ENCODE data around the gene FAM174C. TPM values are rescaled to one million over a fixed set of nuclear protein-coding genes. Genes with fewer than 3 reads are reported as not detected.
A peak's percentile ranks its signal among the peaks of the same experiment; 100 is the strongest.

The FAM174C gene
- total and polyA plus RNA-seq, 2 of the 8 experiments (the other 6 are each of a cell fraction or from before 2014, with no cell fraction given) = 44.5 to 125 TPM

GRCh38 chr19:1302533-1303239 lies 27.4 kb downstream of the FAM174C start:
- H3K79me2 ChIP-seq (ENCODE audit: control insufficient read depth in 1 of 2, insufficient read depth in 2 of 2, low read length in 2 of 2) = no peaks in the 10 kb centered on the region
- POLR2A ChIA-PET (ENCODE audit: partially characterized antibody) = interaction anchor here (0.9 to 1.9 kb wide), 4 partner anchors 11 to 36 kb away, joined by 3 to 7 read pairs (median 4); partner anchors contain the start of gene CIRBP
- H4K5ac ChIP-seq (ENCODE audit: insufficient read length, low read depth, low read length) = no peak overlapping the region
- H3K23me2 ChIP-seq (ENCODE audit: low read depth, low read length) = no peaks in the 10 kb centered on the region
- no peak overlapping the region for H3K27ac ChIP-seq (ENCODE audit: low read depth, low read length)
- H4K91ac ChIP-seq (replicated peaks; ENCODE audit: insufficient read length, low read length) = no peak overlapping the region
- no peak overlapping the region for H3K18ac ChIP-seq (ENCODE audit: extremely low read depth, low read length)
- no peaks in the 10 kb centered on the region for H3K9me3 ChIP-seq (ENCODE audit: insufficient read depth in 2 of 2, low read depth in 1 of 2, low read length in 1 of 2)
- H3K4me3 ChIP-seq (ENCODE audit: extremely low read depth in 1 of 4, insufficient read depth in 2 of 4, low read depth in 3 of 4, low read length in 4 of 4) = no peak overlapping the region
- no peak overlapping the region for H2AFZ ChIP-seq (ENCODE audit: low read length)
- H2BK15ac ChIP-seq (ENCODE audit: low read length) = no peak overlapping the region
- H3K27me3 ChIP-seq (replicated peaks in 1 of 4; ENCODE audit: control insufficient read depth in 3 of 4, extremely low read depth in 1 of 4, insufficient read depth in 3 of 4, low read length in 3 of 4) = no peaks in the 10 kb centered on the region
- TF ChIP-seq POU5F1 (IDR thresholded peaks at IDR 0.05; ENCODE audit: low read depth, low read length) (no peak), KDM5A (IDR thresholded peaks at IDR 0.05; ENCODE audit: low read length) (no peak), BRCA1 (IDR thresholded peaks at IDR 0.05; ENCODE audit: low read depth, low read length) (no peak), FOSL1 (IDR thresholded peaks at IDR 0.05; ENCODE audit: insufficient read depth, low read depth, low read length) (no peak), TCF12 (IDR thresholded peaks at IDR 0.05; ENCODE audit: low read depth, low read length) (no peak), RNF2 (IDR thresholded peaks at IDR 0.05; ENCODE audit: borderline replicate concordance, low read depth, low read length, missing control alignments, poor library complexity, severe bottlenecking) (no peak), EGR1 (IDR thresholded peaks at IDR 0.05; ENCODE audit: borderline replicate concordance, low read depth, low read length) (no peak), CHD2 (IDR thresholded peaks at IDR 0.05; ENCODE audit: low read length) (no peak), MAFK (IDR thresholded peaks at IDR 0.05; ENCODE audit: low read depth, low read length) (no peak), SP4 (IDR thresholded peaks at IDR 0.05; ENCODE audit: low read length) (no peak)
- TF ChIP-seq, protein P1, sequence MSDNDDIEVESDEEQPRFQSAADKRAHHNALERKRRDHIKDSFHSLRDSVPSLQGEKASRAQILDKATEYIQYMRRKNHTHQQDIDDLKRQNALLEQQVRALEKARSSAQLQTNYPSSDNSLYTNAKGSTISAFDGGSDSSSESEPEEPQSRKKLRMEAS (IDR thresholded peaks at IDR 0.05) = no peak
- DNase-seq (ENCODE audit: low read depth in 1 of 2, low spot score in 2 of 2) = no peak
- FAIRE-seq = no peak
- no peak overlapping the region for H3K4me2 ChIP-seq (ENCODE audit: insufficient read depth in 1 of 2, low read depth in 2 of 2, low read length in 2 of 2)
- H3K14ac ChIP-seq (ENCODE audit: insufficient read length) = no peak overlapping the region
- H2AK5ac ChIP-seq (ENCODE audit: low read depth, low read length) = no peak overlapping the region
- H3K23ac ChIP-seq (ENCODE audit: insufficient read length) = no peak overlapping the region
- H3K79me1 ChIP-seq (ENCODE audit: low read depth, low read length) = no peaks in the 10 kb centered on the region
- H3K9ac ChIP-seq (replicated peaks in 1 of 4; ENCODE audit: extremely low read depth in 1 of 4, low read depth in 3 of 4, low read length in 3 of 4) = no peak overlapping the region
- H2BK120ac ChIP-seq (replicated peaks; ENCODE audit: low read depth, low read length) = no peak overlapping the region
- WGBS, 2 experiments (ENCODE audit: extremely low coverage in 1 of 2, insufficient coverage in 1 of 2, insufficient read length in 1 of 2, insufficient replicate concordance in 2 of 2, low coverage in 1 of 2, low lambda C conversion rate in 2 of 2, missing lambda C conversion rate in 1 of 2) = 90% methylated on average over 26 of the region's 36 CpGs; no CpG with 5 or more reads in 1 of the 2 experiments
- 0 out of 2 replicates have a peak overlapping the region, but pooled peaks have one; percentile 11 for H2BK12ac ChIP-seq (ENCODE audit: low read depth, low read length)
- H4K8ac ChIP-seq (ENCODE audit: extremely low read depth, insufficient read depth, low read length) = no peak overlapping the region
- CTCF ChIA-PET (ENCODE audit: partially characterized antibody) = interaction anchor here (0.6 to 1.8 kb wide), 6 partner anchors 9 to 362 kb away, joined by 3 to 4 read pairs (median 3); no protein-coding TSS in a partner anchor
- no peak overlapping the region for H3K4ac ChIP-seq (replicated peaks; ENCODE audit: insufficient read length, low read depth, low read length)
- no peaks in the 10 kb centered on the region for H3K36me3 ChIP-seq (ENCODE audit: control insufficient read depth in 2 of 4, insufficient read depth in 4 of 4, low read length in 3 of 4)
- H2BK20ac ChIP-seq (ENCODE audit: low read length) = no peak overlapping the region
- H3K4me1 ChIP-seq (replicated peaks in 1 of 4; ENCODE audit: control insufficient read depth in 3 of 4, insufficient read depth in 4 of 4, low read length in 3 of 4) = 0 out of 7 replicates have a peak, but pooled peaks cover 0 to 4% (median 0%) of the 10 kb centered on the region in 4 experiments
- no peak overlapping the region for H3K56ac ChIP-seq (replicated peaks; ENCODE audit: insufficient read length, low read depth, low read length)
- no peak overlapping the region; the same call in 1 of the 2 replicates for H2BK5ac ChIP-seq (ENCODE audit: low read depth, low read length)
- no peaks in the 10 kb centered on the region for H4K20me1 ChIP-seq (replicated peaks in 1 of 2; ENCODE audit: control insufficient read depth in 1 of 2, insufficient read depth in 2 of 2, low read length in 2 of 2)

Data from H1 (cell line).